K562 (cell line): Measurements from ENCODE around the gene EPHB6. TPM values are rescaled to one million over a fixed set of nuclear protein-coding genes. Genes with fewer than 3 reads are reported as not detected.

Experiments
- CREBBP ChIP-seq: IDR thresholded peaks from one replicate; pipeline ENCODE4 v1.6.1; 2012; ENCODE audit warnings: low read depth, mild to moderate bottlenecking, control low read depth, inconsistent platforms, low read length
- CREM ChIP-seq: IDR thresholded peaks from 2 replicates; pipeline ENCODE4 v1.6.1; 2014; ENCODE audit warnings: antibody characterized with exemption, low read depth
- GTF2A2 ChIP-seq: IDR thresholded peaks from 2 replicates; pipeline ENCODE4 v1.6.1; 2016; ENCODE audit warnings: mild to moderate bottlenecking, missing genetic modification characterization, missing compliant biosample characterization
- MIER1 ChIP-seq: fragments of 450-650 bp; IDR thresholded peaks from 2 replicates; pipeline ENCODE4 v1.6.1; 2016; ENCODE audit warnings: antibody characterized with exemption, mild to moderate bottlenecking, low read depth
- PTBP1 ChIP-seq: fragments of 200-400 bp; formaldehyde crosslinking; IDR thresholded peaks from 2 replicates; pipeline ENCODE4 v1.6.1; 2017; ENCODE audit warnings: low read depth, low read length
- RBM15 ChIP-seq: fragments of 200-400 bp; formaldehyde crosslinking; IDR thresholded peaks from 2 replicates; pipeline ENCODE4 v1.6.1; 2018; ENCODE audit warnings: mild to moderate bottlenecking, low read length, moderate library complexity; ENCODE audit not compliant: insufficient read depth
- SNIP1 ChIP-seq: fragments of 450-650 bp; IDR thresholded peaks from 2 replicates; pipeline ENCODE4 v1.7.1; 2017; ENCODE audit warnings: low read depth, mild to moderate bottlenecking
- ZC3H4 ChIP-seq: sonication (generic); formaldehyde crosslinking; IDR thresholded peaks from 2 replicates; pipeline ENCODE4 v1.9.0; 2021; ENCODE audit warnings: missing genetic modification reagents, borderline replicate concordance
- ZEB2 ChIP-seq: fragments of 450-650 bp; IDR thresholded peaks from 2 replicates; pipeline ENCODE4 v1.6.1; 2016
- ZNF274 ChIP-seq: IDR thresholded peaks from 2 replicates; pipeline ENCODE4 v1.6.1; 2011; ENCODE audit warnings: low read depth, mild to moderate bottlenecking, low read length, moderate library complexity, borderline replicate concordance
- ZNF431 ChIP-seq: sonication (generic); formaldehyde crosslinking; IDR thresholded peaks from 2 replicates; pipeline ENCODE4 v1.8.0; 2022; ENCODE audit warnings: mild to moderate bottlenecking, missing genetic modification reagents
- polyA plus RNA-seq, 8 experiments: library from polyadenylated mRNA; depleted of rRNA in 4 of 8; stranded (reverse) in 5 of 8; unstranded in 3 of 8; fragments of >200 nt; fragmentation: Nextera tagmentation in 2 of 8; fragmentation: Illumina TruSeq in 1 of 8; extraction: Ambion mirVana in 2 of 8; extraction: Trizol in 1 of 8; gene quantifications; 2 replicates each; pipeline versions ENCODE4 v1.2.1 to v1.2.3, GENCODE V29; 2011 to 2014; ENCODE audit warnings: inconsistent platforms in 1 of 8, missing spikeins in 1 of 8
- total RNA-seq, 7 experiments: library from RNA; depleted of rRNA in 6 of 7; stranded (reverse); fragments of >200 nt in 6 of 7; fragmentation: Illumina TruSeq in 2 of 7; extraction: Trizol in 2 of 7; gene quantifications; 2 replicates each; pipeline versions ENCODE4 v1.2.1 to v1.2.3, GENCODE V29; 2011 to 2021; ENCODE audit warnings: low replicate concordance in 1 of 7
- TF ChIP-seq, protein P1 (sequence below): fragments of 250-450 bp; sonication (Bioruptor Pico); IDR thresholded peaks from 2 replicates; pipeline ENCODE4 v1.5.0; 2021; ENCODE audit warnings: mild to moderate bottlenecking, moderate library complexity
- TF ChIP-seq, protein P2 (sequence below): fragments of 450-650 bp; IDR thresholded peaks from 2 replicates; pipeline ENCODE4 v1.6.1; 2016
- TF ChIP-seq, protein P3 (sequence below): fragments of 250-450 bp; sonication (Bioruptor Pico); IDR thresholded peaks from 2 replicates; pipeline ENCODE4 v1.4.0; 2020; ENCODE audit warnings: mild to moderate bottlenecking, moderate library complexity
- TF ChIP-seq, protein P4 (sequence below): fragments of 250-450 bp; sonication (Bioruptor Pico); IDR thresholded peaks from 2 replicates; pipeline ENCODE4 v1.5.0; 2022; ENCODE audit warnings: mild to moderate bottlenecking
- TF ChIP-seq, protein P5 (sequence below): fragments of 250-450 bp; sonication (Bioruptor Pico); IDR thresholded peaks from 2 replicates; pipeline ENCODE4 v1.8.0; 2022; ENCODE audit warnings: inconsistent platforms, mild to moderate bottlenecking, moderate library complexity, borderline replicate concordance

EPHB6 gene
- total and polyA plus RNA-seq, 9 of the 15 experiments (the other 6 are each of a cell fraction or from before 2014, with no cell fraction given) = 1.4 to 123 (median 7.6) TPM

DNA sequence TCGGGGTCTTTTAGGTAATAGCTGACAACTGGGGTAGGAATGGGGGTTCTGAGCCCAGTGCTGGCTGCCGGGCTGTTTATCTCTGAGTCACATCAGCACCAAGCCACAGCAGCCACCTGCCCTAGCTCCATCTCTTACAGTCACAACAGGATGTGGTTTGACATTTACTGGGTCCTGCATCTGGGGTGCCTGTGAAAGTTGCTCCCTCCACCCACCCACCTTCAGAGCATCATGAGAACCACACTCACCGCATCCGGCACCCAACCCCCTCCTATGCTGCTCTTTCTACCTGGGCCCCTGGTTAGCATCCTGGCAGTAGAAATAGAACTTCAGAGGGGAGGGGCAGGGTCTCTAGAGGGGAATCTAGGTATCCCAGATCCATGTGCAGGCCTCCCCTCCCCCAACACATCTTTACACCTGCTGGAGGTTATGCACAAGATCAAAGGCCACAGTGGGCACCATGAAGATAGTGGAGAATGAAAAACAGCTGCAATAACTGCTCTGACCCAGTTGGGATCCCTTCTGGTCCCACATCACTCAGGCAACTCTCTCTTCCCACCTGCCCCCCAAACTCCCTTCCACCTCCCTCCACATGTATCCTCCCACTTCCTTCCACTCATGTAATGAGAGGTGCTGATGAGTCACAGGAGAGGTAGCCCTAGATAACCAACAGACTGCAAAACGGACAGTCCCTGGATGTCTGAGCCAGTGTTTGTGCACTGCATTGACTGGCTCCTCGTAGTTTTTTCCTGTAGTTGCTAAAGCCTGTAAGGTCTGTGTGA lies 45.9 kb upstream of the EPHB6 start (continued):
- TF ChIP-seq, protein P1, sequence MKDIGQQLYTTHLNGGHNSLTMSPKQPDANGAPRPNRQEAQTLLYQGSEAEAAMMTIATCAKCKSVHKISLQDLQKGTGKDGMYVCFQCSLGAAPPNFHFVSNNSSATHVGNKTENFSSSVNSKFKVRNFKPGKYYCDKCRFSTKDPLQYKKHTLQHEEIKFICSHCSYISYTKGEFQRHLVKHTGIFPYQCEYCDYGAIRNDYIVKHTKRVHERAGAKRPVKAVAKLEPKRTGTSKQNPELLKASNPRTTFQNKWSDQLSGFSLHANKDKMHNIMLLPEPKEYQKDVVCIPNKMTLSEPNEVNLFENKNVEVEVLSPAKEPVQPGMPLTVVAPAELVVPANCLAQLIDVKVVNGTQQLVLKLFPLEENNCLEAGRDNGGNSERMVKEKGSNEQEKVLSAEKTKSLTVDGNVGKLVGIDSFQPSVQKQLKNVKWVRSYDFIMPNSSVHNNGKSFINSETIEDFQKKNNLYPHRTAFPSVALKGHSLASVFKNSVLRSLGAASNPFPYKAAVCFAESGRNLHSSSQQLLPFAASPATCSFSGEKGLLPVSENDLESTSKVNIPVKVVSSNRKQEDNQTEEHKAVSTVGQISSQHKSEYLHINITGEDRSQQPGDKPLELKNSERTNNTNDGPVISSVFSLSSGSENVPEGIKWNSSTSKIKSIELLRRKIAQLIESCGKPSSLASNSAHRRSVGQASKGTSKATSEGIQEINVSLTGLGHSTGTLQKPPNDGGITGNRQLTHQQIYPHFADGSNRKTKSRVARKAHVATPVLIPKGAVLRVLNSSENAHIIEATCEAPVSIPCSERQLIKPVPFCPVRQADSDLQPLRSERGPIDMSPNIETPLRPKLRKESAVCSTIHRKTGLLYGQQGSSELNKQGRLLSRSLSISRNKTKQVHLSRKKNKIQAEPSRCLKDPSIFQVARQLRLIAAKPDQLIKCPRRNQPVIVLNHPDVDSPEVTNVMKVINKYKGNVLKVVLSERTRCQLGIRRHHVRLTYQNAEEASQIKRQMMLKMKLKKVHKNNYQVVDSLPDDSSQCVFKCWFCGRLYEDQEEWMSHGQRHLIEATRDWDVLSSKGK (CRISPR knock-in tag) = no peak
- no peak for TF ChIP-seq CREBBP
- peak; percentile 73 for TF ChIP-seq CREM
- no peak for TF ChIP-seq SNIP1
- TF ChIP-seq, protein P2, sequence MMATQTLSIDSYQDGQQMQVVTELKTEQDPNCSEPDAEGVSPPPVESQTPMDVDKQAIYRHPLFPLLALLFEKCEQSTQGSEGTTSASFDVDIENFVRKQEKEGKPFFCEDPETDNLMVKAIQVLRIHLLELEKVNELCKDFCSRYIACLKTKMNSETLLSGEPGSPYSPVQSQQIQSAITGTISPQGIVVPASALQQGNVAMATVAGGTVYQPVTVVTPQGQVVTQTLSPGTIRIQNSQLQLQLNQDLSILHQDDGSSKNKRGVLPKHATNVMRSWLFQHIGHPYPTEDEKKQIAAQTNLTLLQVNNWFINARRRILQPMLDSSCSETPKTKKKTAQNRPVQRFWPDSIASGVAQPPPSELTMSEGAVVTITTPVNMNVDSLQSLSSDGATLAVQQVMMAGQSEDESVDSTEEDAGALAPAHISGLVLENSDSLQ = no peak
- peak; percentile 85 for TF ChIP-seq ZEB2
- no peak for TF ChIP-seq PTBP1
- TF ChIP-seq, protein P3, sequence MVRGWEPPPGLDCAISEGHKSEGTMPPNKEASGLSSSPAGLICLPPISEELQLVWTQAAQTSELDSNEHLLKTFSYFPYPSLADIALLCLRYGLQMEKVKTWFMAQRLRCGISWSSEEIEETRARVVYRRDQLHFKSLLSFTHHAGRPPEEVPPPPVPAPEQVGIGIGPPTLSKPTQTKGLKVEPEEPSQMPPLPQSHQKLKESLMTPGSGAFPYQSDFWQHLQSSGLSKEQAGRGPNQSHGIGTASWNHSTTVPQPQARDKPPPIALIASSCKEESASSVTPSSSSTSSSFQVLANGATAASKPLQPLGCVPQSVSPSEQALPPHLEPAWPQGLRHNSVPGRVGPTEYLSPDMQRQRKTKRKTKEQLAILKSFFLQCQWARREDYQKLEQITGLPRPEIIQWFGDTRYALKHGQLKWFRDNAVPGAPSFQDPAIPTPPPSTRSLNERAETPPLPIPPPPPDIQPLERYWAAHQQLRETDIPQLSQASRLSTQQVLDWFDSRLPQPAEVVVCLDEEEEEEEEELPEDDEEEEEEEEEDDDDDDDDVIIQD (CRISPR knock-in tag) = no peak
- no peak for TF ChIP-seq MIER1
- no peak for TF ChIP-seq ZC3H4
- no peak for TF ChIP-seq ZNF274
- TF ChIP-seq, protein P4, sequence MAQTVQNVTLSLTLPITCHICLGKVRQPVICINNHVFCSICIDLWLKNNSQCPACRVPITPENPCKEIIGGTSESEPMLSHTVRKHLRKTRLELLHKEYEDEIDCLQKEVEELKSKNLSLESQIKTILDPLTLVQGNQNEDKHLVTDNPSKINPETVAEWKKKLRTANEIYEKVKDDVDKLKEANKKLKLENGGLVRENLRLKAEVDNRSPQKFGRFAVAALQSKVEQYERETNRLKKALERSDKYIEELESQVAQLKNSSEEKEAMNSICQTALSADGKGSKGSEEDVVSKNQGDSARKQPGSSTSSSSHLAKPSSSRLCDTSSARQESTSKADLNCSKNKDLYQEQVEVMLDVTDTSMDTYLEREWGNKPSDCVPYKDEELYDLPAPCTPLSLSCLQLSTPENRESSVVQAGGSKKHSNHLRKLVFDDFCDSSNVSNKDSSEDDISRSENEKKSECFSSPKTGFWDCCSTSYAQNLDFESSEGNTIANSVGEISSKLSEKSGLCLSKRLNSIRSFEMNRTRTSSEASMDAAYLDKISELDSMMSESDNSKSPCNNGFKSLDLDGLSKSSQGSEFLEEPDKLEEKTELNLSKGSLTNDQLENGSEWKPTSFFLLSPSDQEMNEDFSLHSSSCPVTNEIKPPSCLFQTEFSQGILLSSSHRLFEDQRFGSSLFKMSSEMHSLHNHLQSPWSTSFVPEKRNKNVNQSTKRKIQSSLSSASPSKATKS (CRISPR knock-in tag) = no peak
- no peak for TF ChIP-seq GTF2A2
- TF ChIP-seq, protein P5, sequence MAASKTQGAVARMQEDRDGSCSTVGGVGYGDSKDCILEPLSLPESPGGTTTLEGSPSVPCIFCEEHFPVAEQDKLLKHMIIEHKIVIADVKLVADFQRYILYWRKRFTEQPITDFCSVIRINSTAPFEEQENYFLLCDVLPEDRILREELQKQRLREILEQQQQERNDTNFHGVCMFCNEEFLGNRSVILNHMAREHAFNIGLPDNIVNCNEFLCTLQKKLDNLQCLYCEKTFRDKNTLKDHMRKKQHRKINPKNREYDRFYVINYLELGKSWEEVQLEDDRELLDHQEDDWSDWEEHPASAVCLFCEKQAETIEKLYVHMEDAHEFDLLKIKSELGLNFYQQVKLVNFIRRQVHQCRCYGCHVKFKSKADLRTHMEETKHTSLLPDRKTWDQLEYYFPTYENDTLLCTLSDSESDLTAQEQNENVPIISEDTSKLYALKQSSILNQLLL = no peak
- TF ChIP-seq RBM15 = no peak
- TF ChIP-seq ZNF431 (CRISPR knock-in tag) = peak; percentile 57; the same call in 1 of the 2 replicates
